SKM-1 (cell line): ENCODE data around the gene DSE.

Experiments
- DNase-seq: peaks from one replicate; lab custom pipeline; 2025; ENCODE audit not compliant: unreplicated experiment; lab: John Stamatoyannopoulos, UW

DSE gene

DNA sequence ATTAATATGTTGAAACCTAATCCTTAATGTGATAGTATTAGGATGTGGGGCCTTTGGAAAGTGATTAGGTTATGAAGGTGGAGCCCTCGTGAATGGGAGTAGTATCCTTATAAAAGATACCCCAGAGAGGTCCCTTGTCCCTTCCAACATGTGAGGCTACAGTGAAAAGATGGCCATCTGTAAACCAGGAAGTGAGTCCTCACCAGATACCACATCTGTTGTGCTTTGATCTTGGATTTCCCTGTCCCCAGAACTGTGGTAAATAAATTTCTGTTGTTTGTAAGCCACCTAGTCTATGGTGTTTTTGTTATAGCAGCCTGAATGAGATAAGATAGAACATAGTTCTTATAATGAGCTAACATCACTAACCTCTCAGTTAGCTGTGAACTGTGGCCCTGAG lies 73.8 kb downstream of the DSE start:
- DNase-seq, result no peak

DNA sequence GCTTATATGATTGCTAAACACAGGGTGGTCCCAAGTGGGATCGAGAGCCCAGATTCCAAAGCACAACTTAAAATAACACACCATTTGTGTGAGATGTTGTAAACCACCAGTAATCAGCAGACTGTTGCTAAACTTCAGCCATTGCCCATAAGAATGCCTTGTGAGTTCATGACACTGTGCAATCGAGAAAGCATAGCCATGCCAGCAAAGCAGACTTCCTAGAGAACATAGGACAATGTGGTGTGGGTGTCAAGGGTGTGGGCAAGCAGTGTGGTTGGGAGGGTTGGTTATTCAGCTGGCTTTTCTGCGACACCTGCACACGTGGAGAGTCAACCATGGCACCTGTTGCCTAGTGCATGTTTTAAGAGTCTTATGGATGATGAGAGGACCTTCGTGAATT lies 74.4 kb downstream of the DSE start:
- no peak for DNase-seq

DNA sequence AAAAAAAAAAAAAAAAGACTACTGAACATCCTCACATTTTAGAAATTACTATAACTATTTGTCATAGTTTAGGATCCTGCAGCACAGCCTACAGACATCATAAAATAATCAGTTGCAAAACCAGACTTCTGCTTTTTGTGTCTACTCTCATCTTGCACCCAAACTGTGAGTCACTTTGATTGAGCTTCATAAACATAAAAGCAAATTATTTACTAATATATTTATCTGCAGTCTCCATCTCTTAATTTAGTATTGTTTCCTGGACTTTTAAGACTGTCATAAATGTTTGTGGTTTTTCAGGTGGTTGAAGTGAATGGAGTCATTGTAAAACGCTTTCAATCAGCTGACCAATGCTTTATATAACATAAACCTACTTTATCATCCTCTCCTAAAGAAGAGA lies 75.7 kb downstream of the DSE start:
- DNase-seq, result peak; percentile 70

DNA sequence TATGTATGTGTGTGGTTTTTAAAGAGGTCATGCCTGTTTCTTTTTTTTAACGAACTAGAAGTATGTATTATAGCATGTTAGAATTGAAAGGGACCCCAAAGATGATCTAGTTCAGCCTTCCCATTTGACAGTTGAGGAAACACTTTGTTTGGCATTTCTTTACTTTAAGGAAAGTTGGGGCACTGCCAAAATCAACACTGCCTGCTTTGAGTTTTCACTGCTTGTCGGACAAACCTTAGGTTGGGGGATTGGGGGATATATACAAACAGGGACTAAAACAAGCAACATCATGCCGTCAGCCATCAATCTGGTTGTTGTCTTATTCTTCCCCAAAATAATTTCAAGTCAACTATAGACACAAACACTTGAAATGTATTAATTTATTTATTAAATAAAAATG lies 76.3 kb downstream of the DSE start:
- no peak for DNase-seq

DNA sequence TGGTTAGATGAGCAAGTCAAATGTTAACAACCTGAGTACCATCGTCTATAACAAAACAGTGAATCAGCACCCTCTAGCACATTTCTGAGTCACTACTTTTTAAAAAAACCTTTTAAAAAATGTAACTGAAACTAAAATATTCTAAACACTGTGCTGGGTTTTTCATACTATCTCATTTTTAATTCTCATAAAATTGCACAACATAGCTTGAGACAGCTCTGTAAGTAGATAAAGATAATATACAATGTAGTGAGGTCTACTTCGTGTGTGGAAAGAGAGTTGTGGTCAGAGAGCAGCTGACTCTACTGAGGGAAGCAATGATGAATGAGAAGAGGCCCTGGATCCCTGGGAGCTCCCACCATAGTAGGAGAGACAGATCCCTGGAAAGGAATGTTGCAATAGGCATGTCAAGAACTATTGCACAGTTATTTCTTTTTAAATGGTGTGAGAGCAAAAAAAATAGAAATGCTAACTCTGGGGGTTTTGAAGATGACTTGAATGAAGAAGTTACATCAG lies 76.8 kb downstream of the DSE start:
- peak; percentile 77 for DNase-seq

DNA sequence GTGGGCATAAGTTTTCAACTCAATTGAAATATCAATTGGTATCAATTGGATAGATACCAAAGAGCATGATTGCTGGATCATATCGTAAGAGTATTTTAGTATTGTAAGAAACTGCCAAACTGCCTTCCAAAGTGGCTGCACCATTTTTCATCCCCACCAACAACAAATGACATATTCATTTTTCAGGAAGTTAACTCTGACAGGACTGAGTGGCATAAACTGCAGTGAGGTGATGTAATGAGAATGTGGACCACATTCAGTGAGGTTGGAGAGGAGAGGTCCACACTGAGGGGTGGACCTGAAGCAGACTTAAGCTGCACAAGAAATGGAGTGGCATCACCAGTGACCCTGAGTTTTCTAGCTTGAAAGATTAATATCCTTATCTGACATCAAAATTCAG lies 78.8 kb downstream of the DSE start:
- no peak for DNase-seq

GRCh38 chr6:116450185-116450710 lies 79.5 kb downstream of the DSE start:
- DNase-seq, result no peak

DNA sequence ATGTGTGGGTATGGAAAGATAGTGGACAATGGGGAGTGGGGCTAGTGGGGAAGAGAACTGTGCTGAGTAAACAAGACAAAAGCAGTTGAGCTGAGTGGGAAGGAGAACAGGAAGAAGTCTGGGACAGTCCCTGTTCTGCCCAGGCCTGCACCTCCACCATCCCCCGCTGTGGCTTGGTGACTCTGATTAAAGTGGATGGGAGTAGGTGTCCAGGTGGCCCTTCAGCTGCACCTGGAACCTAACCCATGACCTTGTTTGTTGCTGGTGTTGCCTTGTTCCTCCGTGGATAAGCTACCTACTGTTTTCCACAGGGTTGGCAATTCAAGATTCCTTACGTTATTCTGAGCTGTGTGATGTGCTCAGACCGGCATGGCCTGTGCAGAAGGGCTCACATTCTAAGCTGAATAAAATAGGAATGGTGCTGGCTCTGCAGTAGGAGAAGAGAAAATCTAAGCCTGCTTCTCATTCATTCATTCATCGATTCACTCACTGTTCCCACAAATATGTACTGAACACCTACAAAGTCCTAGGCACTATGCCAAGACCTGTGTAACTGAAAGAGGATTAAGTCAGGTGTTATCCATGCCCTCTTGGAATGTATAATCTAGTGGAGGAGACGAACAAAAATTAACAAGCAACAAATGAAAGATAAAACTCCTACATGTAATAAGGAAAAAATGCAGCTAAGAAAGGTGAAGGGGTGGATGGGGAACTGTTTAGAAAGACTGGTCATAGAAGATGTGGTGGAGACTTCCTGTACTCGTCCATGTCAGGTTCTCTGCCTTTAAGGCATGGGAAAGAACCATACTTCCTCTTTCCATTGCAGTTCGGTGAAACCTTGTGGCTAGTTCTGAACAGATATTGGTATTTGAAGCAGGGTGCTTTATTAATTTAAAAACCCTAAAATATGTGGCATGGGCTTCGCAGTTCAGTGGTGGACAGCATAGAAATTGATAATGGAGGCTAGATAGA lies 80.3 kb downstream of the DSE start:
- DNase-seq, result peak; percentile 88

DNA sequence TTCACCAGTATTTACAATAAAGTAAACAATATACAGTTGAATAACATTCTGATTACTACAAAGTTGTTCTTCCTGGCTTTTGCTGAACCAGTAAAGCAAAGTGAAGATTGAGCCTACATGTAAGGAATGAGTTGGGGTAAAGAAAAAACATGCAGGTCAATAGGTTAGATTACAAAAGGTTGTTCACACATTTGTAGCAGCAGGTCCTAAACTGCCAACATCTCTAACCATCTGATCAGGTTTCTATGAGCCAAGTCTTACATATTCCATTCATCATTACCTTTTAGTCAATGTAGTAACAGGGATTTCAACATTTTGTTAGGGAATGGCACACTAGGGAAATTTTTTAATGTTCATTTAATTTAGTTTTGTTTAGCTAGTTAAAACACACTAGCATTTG lies 81.2 kb downstream of the DSE start:
- DNase-seq, result no peak

- no peak for DNase-seq
These were observed 81.8 kb downstream of the DSE start for GRCh38 chr6:116452531-116452930.

- DNase-seq, result no peak
These were observed 85.4 kb downstream of the DSE start for GRCh38 chr6:116456106-116456505.

DNA sequence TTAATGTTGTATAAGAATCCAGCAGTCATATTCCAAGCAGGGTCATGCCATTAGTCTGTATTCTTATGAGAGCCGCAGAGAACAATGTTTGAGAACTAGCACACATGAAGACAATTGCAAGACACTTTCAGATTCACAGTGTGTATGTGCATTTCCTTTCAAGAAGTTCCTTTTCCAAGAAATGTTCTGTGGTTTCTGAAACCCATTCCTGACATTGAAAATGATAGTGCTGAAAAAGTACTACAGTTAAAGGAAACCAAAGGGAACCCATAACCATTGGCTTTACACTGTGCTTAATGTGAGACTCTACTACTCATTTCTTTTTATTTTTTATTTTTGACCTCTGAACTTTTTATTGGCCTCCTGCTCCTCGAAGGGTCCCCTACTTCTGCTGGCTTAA lies 86.2 kb downstream of the DSE start:
- DNase-seq, result no peak

DNA sequence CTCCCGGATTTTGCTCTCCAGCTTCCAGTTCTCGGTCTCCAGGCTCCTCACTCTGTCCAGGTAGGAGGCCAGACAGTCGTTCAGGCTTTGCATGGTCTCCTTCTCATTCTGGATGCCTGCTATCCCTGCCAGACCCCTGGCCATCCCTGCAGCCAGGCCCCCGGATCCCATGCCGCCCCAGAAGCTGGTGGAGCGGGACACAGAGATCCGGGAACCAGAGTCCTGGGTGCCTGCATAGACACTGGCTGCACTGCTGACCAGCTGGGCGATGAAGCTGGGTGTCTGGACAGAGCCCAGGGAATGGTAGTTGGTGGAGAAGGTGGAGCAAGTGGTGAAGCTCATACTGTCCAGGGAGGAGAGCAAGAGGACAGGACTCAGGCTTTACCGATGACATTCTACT lies 87.5 kb downstream of the DSE start:
- DNase-seq, result no peak

GRCh38 chr6:116459927-116460326 lies 89.2 kb downstream of the DSE start:
- no peak for DNase-seq

GRCh38 chr6:116461331-116461931 lies 90.7 kb downstream of the DSE start, which contains the start of gene CALHM6:
Gene CALHM6, plus strand, starts transcription at chr6:116461375. Its CDS starts 555 bp downstream, at chr6:116461930.
- no peak for DNase-seq

DNA sequence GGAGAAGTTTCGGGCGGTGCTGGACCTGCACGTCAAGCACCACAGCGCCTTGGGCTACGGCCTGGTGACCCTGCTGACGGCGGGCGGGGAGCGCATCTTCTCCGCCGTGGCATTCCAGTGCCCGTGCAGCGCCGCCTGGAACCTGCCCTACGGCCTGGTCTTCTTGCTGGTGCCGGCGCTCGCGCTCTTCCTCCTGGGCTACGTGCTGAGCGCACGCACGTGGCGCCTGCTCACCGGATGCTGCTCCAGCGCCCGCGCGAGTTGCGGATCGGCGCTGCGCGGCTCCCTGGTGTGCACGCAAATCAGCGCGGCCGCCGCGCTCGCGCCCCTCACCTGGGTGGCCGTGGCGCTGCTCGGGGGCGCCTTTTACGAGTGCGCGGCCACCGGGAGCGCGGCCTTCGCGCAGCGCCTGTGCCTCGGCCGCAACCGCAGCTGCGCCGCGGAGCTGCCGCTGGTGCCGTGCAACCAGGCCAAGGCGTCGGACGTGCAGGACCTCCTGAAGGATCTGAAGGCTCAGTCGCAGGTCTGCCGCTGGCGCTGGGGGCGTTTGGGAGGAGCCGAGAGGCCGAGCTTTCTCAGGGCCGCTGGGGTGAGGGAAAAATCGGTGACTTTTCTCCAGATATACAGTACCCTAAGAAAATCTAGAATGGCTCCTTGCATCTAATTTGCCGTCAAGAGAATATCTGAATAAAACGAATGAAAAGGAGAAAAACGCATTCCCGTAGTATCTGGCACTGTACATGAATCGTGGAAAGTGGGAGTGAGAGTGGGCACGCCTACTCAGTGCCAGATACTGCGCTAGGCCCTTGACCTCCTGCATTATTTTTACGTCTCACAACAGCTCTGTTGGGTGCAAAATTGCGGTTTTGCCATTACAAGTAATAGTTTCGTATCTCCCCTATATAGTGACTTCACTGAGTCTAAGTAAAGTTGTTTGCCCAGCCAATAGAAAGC lies 91.5 kb downstream of the DSE start:
- no peak for DNase-seq

DNA sequence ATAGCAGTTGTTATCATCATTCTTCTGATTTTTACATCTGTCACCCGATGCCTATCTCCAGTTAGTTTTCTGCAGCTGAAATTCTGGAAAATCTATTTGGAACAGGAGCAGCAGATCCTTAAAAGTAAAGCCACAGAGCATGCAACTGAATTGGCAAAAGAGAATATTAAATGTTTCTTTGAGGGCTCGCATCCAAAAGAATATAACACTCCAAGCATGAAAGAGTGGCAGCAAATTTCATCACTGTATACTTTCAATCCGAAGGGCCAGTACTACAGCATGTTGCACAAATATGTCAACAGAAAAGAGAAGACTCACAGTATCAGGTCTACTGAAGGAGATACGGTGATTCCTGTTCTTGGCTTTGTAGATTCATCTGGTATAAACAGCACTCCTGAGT lies 92.6 kb downstream of the DSE start:
- no peak for DNase-seq

DNA sequence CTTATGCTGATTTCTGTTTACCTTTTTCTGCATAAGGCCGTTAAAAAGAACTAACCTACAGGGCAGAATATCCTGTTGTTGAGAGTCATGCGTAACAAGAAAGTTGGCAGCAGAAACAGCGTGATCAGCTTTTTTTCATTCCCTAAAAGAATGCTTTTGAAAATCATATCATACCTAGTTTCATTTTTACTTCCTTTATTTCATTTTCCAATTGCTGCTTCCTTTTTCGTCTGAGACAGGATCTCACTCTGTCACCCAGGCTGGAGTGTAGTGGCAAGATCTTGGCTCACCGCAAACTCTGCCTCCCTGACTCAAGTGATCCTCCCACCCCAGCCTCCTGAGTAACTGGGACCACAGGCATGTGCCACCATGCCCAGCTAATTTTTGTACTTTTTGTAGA lies 94.5 kb downstream of the DSE start:
- peak; percentile 63 for DNase-seq

DNA sequence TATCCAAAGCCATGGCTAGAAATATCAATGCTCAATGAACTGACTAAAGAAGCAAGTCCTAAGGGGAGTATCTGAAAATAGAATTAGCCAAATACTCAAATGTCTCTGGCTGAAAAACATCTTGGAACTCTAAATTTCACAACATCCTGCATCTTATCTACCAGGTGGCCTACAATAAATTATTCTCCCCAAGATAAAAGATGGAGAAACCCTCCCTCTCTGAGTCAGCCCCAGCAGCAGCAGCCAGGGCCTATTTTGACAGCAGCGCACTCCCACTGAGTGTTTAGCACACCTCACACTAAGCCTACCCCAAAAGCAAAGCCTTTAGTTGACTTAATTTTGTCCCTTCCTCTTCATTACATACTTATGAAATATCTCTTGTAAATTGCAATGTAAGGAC lies 96.3 kb downstream of the DSE start:
- DNase-seq, result no peak

DNA sequence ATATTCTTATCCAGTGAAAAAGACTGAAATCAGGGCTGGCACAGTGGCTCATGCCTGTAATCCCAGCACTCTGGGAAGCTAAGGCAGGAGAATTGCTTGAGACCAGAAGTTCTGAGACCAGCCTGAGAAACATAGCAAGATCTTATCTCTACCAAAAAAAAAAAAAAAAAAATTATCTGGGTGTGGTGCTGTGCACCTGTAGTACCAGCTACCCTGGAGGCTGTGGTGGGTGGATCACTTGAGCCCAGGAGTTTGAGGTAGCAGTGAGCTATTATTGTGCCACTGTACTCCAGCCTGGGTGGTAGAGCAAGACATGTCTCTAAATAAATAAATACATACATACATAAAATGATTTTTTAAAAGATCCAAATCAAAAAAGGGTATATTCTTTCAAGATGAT lies 96.8 kb downstream of the DSE start:
- DNase-seq, result no peak

- DNase-seq, result no peak
These were observed 97.5 kb downstream of the DSE start for GRCh38 chr6:116468293-116468692.
